K562 (cell line): Measurements from ENCODE around the gene PI4K2A. TPM values are rescaled to one million over a fixed set of nuclear protein-coding genes. Genes with fewer than 3 reads are reported as not detected.

ENCODE experiments used
- ATAC-seq: fragments of 200-7000 bp; cut with Tn5 transposase; 3 replicates; pipeline ENCODE4 v1.9.1; 2020; ENCODE audit warnings: moderate library complexity
- BruUV-seq: library from RNA; stranded (reverse); fragments of 400-500 nt; replicated peaks from 2 replicates; lab custom pipeline; 2021; lab: Mats Ljungman, UMichigan
- CTCF ChIA-PET: fragments of 300-600 bp; formaldehyde crosslinking; extraction: SDS; loops from one replicate; lab custom pipeline; 2021; ENCODE audit warnings: low intra/inter-chr PET ratio; lab: Yijun Ruan, JAX
- POLR2A ChIA-PET: fragments of 300-600, 350-650 bp; sonication (Branson Sonifier 250); formaldehyde crosslinking; extraction: SDS; loops from one replicate; lab custom pipeline; 2021; ENCODE audit warnings: antibody characterized with exemption, inconsistent platforms; lab: Yijun Ruan, JAX
- DNase-seq, 4 experiments: peaks; one replicate each; pipeline versions ENCODE4 v3.0.0 to v3.0.0-alpha.2; 2011 to 2018; ENCODE audit warnings: low spot score in 3 of 4, mixed read lengths in 3 of 4; ENCODE audit errors: extremely low read depth in 1 of 4
- FAIRE-seq: peaks from 2 replicates; lab custom pipeline; 2011; peaks lifted over from hg19 to GRCh38; lab: Jason Lieb, UNC
- H2AFZ ChIP-seq: 2 replicates; pipeline ENCODE4 v1.6.0; 2011; ENCODE audit warnings: low read depth, low read length, control low read depth, inconsistent platforms
- H3K27ac ChIP-seq: fragments of 200-600 bp; 3 replicates; pipeline ENCODE4 v1.8.0; 2011; ENCODE audit warnings: low read depth, mild to moderate bottlenecking, control low read depth, inconsistent platforms, low read length, moderate library complexity, mixed read lengths; ENCODE audit errors: extremely low read depth
- H3K27me3 ChIP-seq, 2 experiments: fragments of 300-600 bp in 1 of 2; 2 replicates in 1 of 2; 3 replicates in 1 of 2; pipeline versions ENCODE4 v1.6.0 to v1.8.0; 2011; ENCODE audit warnings: inconsistent platforms in 2 of 2, low read length in 2 of 2, mild to moderate bottlenecking in 1 of 2, mixed read lengths in 1 of 2, moderate library complexity in 1 of 2; ENCODE audit not compliant: control insufficient read depth in 2 of 2, insufficient read depth in 2 of 2
- H3K36me3 ChIP-seq: fragments of 300-600 bp; 3 replicates; pipeline ENCODE4 v1.8.0; 2011; ENCODE audit warnings: mild to moderate bottlenecking, low read length, inconsistent platforms; ENCODE audit not compliant: control insufficient read depth, insufficient read depth
- H3K4me1 ChIP-seq, 2 experiments: fragments of 200-600 bp in 1 of 2; replicated peaks in 1 of 2; 2 replicates in 1 of 2; 3 replicates in 1 of 2; pipeline versions ENCODE4 v1.5.1 to v1.8.0; 2011; ENCODE audit warnings: inconsistent platforms in 2 of 2, low read length in 2 of 2, mild to moderate bottlenecking in 1 of 2, mixed read lengths in 1 of 2, moderate library complexity in 1 of 2; ENCODE audit not compliant: control insufficient read depth in 2 of 2, insufficient read depth in 2 of 2
- H3K4me2 ChIP-seq: 2 replicates; pipeline ENCODE4 v1.6.1; 2011; ENCODE audit warnings: low read length, control low read depth, inconsistent platforms, mixed read lengths; ENCODE audit not compliant: insufficient read depth
- H3K4me3 ChIP-seq: fragments of 200-600 bp; sonication (generic), shearing (Covaris generic); 2 replicates; pipeline ENCODE4 v1.5.1; 2016; ENCODE audit warnings: control low read depth, inconsistent platforms
- H3K79me2 ChIP-seq: fragments of 200-600 bp; 3 replicates; pipeline ENCODE4 v1.8.0; 2011; ENCODE audit warnings: low read length, inconsistent platforms; ENCODE audit not compliant: control insufficient read depth, insufficient read depth
- H3K9ac ChIP-seq, 2 experiments: 2 replicates each; pipeline versions ENCODE4 v1.6.0 to v1.6.1; 2011; ENCODE audit warnings: low read depth in 2 of 2, low read length in 2 of 2, control low read depth in 1 of 2, inconsistent platforms in 1 of 2, mild to moderate bottlenecking in 1 of 2, mixed read lengths in 1 of 2; ENCODE audit not compliant: insufficient read depth in 1 of 2
- H3K9me1 ChIP-seq: one replicate; pipeline ENCODE4 v1.6.0; 2011; ENCODE audit warnings: inconsistent platforms, mild to moderate bottlenecking, low read length, moderate library complexity; ENCODE audit not compliant: control insufficient read depth, insufficient read depth
- H3K9me3 ChIP-seq: replicated peaks from 2 replicates; pipeline ENCODE4 v1.5.1; 2011; ENCODE audit warnings: low read depth, low read length, inconsistent platforms; ENCODE audit not compliant: control insufficient read depth, insufficient read depth
- H4K20me1 ChIP-seq: replicated peaks from 2 replicates; pipeline ENCODE4 v1.6.1; 2011; ENCODE audit warnings: low read length, inconsistent platforms, mixed read lengths; ENCODE audit not compliant: control insufficient read depth, insufficient read depth
- CBFA2T3 ChIP-seq: fragments of 450-650 bp; IDR thresholded peaks from 2 replicates; pipeline ENCODE4 v1.6.1; 2017
- NFIC ChIP-seq: fragments of 450-650 bp; IDR thresholded peaks from 2 replicates; pipeline ENCODE4 v1.6.1; 2017; ENCODE audit warnings: mild to moderate bottlenecking, inconsistent platforms
- RBM34 ChIP-seq: fragments of 200-400 bp; formaldehyde crosslinking; IDR thresholded peaks from 2 replicates; pipeline ENCODE4 v1.6.1; 2018; ENCODE audit warnings: low read length, borderline replicate concordance; ENCODE audit not compliant: insufficient read depth
- TEAD1 ChIP-seq, 2 experiments: fragments of 450-650 bp in 1 of 2; sonication (generic) in 1 of 2; formaldehyde crosslinking; IDR thresholded peaks; 2 replicates each; pipeline versions ENCODE4 v1.4.0 to v1.8.0; 2020 to 2022; ENCODE audit warnings: mild to moderate bottlenecking in 2 of 2, missing genetic modification reagents in 1 of 2
- ZBTB7A ChIP-seq: IDR thresholded peaks from 2 replicates; pipeline ENCODE4 v1.6.1; 2011; ENCODE audit warnings: low read depth, mild to moderate bottlenecking, low read length, moderate library complexity, borderline replicate concordance; ENCODE audit not compliant: control insufficient read depth
- ZFX ChIP-seq: sonication (generic); formaldehyde crosslinking; IDR thresholded peaks from 2 replicates; pipeline ENCODE4 v1.8.0; 2022; ENCODE audit warnings: mild to moderate bottlenecking, missing genetic modification reagents, moderate library complexity
- WGBS: fragments of 100-300 bp; shearing (Covaris generic); methylation state at CpG from one replicate; pipeline ENCODE4 v1.1.6; 2016; ENCODE audit warnings: low coverage, mixed read lengths; ENCODE audit not compliant: insufficient coverage; ENCODE audit errors: missing lambda C conversion rate; 5-methylcytosine and 5-hydroxymethylcytosine counted together
- in situ Hi-C: fragments of 300-500 bp; cut with MboI; formaldehyde crosslinking; loops from 4 replicates; pipeline ENCODE4 v1.15.0; 2018; ENCODE audit warnings: inconsistent platforms, mixed read lengths
- intact Hi-C: fragments of 100-400 bp; cut with micrococcal nuclease; formaldehyde crosslinking; loops from 2 replicates; pipeline ENCODE4 v1.14.2; 2022
- polyA plus RNA-seq, 8 experiments: library from polyadenylated mRNA; depleted of rRNA in 4 of 8; stranded (reverse) in 5 of 8; unstranded in 3 of 8; fragments of >200 nt; fragmentation: Nextera tagmentation in 2 of 8; fragmentation: Illumina TruSeq in 1 of 8; extraction: Ambion mirVana in 2 of 8; extraction: Trizol in 1 of 8; gene quantifications; 2 replicates each; pipeline versions ENCODE4 v1.2.1 to v1.2.3, GENCODE V29; 2011 to 2014; ENCODE audit warnings: inconsistent platforms in 1 of 8, missing spikeins in 1 of 8
- total RNA-seq, 7 experiments: library from RNA; depleted of rRNA in 6 of 7; stranded (reverse); fragments of >200 nt in 6 of 7; fragmentation: Illumina TruSeq in 2 of 7; extraction: Trizol in 2 of 7; gene quantifications; 2 replicates each; pipeline versions ENCODE4 v1.2.1 to v1.2.3, GENCODE V29; 2011 to 2021; ENCODE audit warnings: low replicate concordance in 1 of 7
- TF ChIP-seq, protein P1 (sequence below), 2 experiments: IDR thresholded peaks; 2 replicates each; pipeline ENCODE4 v1.6.1; 2012; ENCODE audit warnings: improper control_type of control experiment in 2 of 2, low read depth in 2 of 2, low read length in 2 of 2, borderline replicate concordance in 1 of 2
- TF ChIP-seq, protein P2 (sequence below), 3 experiments: IDR thresholded peaks in 2 of 3; conservative IDR thresholded peaks in 1 of 3; 2 replicates each; pipeline ENCODE4 v1.5.1; 2011 to 2012; ENCODE audit warnings: low read length in 3 of 3, mild to moderate bottlenecking in 3 of 3, control low read depth in 2 of 3, improper control_type of control experiment in 1 of 3, inconsistent platforms in 1 of 3, low read depth in 1 of 3, mixed read lengths in 1 of 3, moderate library complexity in 1 of 3; ENCODE audit not compliant: insufficient read depth in 2 of 3

Gene PI4K2A
- total and polyA plus RNA-seq, 9 of the 15 experiments (the other 6 are each of a cell fraction or from before 2014, with no cell fraction given), result 4.4 to 28.4 (median 16.5) TPM

DNA sequence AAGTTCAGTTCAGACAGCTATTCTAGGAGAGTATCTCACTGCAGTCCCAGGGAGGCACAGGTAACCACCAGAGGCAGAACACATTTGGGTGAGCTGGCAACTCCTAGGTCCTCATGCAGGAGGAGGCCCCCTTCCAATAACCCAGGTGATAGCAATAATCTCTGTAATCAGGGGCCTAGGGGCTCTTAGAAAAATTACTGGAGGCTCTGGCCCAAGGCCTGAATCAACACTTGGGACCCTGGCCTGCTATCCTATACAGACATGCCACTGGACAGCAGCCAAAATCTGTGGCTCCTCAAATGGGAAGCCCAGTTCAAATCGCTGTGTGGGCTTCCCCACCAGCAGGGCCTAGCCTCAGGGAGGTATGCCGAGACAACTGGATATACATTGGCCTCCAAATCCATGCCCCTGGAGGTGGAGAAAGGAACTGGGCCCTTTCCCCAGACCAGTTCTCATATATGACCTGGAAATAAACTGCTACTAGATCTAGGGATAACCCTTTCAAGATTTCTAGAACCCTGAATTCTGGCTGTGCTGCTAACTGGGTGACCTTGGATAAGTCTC is 45.0 kb downstream of the PI4K2A start:
- H4K20me1 ChIP-seq, result no peaks in the 10 kb centered on the region; the same call in 1 of the 2 replicates
- DNase-seq (peak; percentile 33 to 62 (median 38)), ATAC-seq (peak; percentile 28)
- peak overlapping the region; percentile 2; the same call in 1 of the 3 replicates for H3K27ac ChIP-seq
- CTCF ChIA-PET, result no interaction called here
- H3K9me3 ChIP-seq, result no peaks in the 10 kb centered on the region
- TF ChIP-seq ZFX (CRISPR knock-in tag), result 0 out of 2 replicates have a peak, but pooled peaks have one; percentile 28
- TF ChIP-seq NFIC, result peak; percentile 76
- TF ChIP-seq, protein P1, sequence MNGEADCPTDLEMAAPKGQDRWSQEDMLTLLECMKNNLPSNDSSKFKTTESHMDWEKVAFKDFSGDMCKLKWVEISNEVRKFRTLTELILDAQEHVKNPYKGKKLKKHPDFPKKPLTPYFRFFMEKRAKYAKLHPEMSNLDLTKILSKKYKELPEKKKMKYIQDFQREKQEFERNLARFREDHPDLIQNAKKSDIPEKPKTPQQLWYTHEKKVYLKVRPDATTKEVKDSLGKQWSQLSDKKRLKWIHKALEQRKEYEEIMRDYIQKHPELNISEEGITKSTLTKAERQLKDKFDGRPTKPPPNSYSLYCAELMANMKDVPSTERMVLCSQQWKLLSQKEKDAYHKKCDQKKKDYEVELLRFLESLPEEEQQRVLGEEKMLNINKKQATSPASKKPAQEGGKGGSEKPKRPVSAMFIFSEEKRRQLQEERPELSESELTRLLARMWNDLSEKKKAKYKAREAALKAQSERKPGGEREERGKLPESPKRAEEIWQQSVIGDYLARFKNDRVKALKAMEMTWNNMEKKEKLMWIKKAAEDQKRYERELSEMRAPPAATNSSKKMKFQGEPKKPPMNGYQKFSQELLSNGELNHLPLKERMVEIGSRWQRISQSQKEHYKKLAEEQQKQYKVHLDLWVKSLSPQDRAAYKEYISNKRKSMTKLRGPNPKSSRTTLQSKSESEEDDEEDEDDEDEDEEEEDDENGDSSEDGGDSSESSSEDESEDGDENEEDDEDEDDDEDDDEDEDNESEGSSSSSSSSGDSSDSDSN (IDR thresholded peaks at IDR 0.05; ENCODE audit: borderline replicate concordance in 1 of 2, low read depth in 2 of 2, low read length in 2 of 2), result peak in 1 of 2 experiments; percentile 29; a peak in 1 of 4 replicates
- TF ChIP-seq TEAD1 (CRISPR knock-in tag; IDR thresholded peaks at IDR 0.05), result 0 out of 4 replicates have a peak, but pooled peaks of 1 of the 2 experiments have one; percentile 23
- TF ChIP-seq RBM34, result no peak
- no peak for TF ChIP-seq CBFA2T3
- 0 out of 2 replicates have a peak, but pooled peaks have one; percentile 28 for TF ChIP-seq ZBTB7A
- TF ChIP-seq, protein P2, sequence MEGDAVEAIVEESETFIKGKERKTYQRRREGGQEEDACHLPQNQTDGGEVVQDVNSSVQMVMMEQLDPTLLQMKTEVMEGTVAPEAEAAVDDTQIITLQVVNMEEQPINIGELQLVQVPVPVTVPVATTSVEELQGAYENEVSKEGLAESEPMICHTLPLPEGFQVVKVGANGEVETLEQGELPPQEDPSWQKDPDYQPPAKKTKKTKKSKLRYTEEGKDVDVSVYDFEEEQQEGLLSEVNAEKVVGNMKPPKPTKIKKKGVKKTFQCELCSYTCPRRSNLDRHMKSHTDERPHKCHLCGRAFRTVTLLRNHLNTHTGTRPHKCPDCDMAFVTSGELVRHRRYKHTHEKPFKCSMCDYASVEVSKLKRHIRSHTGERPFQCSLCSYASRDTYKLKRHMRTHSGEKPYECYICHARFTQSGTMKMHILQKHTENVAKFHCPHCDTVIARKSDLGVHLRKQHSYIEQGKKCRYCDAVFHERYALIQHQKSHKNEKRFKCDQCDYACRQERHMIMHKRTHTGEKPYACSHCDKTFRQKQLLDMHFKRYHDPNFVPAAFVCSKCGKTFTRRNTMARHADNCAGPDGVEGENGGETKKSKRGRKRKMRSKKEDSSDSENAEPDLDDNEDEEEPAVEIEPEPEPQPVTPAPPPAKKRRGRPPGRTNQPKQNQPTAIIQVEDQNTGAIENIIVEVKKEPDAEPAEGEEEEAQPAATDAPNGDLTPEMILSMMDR (IDR thresholded peaks at IDR 0.05 in 2 of 3, conservative IDR thresholded peaks at IDR 0.05 in 1 of 3; ENCODE audit: insufficient read depth in 2 of 3, low read depth in 1 of 3, low read length in 3 of 3), result peak; percentile 32 to 43 (median 36); a peak in 3 of 6 replicates
- TF ChIP-seq, all 486 proteins: peak for 6
- intact Hi-C loops, result loop anchor here (10.0 kb wide), 1 partner anchor 111 kb away; the partner anchor contains the start of gene ANKRD2
- Histone ChIP-seq H3K79me2 (peaks cover 32% of the 10 kb centered on the region), H3K27me3 (no peaks in the 10 kb centered on the region), H3K4me1 (peaks cover 41 to 52% of the 10 kb centered on the region in 2 experiments; a peak in 4 of 5 replicates), H3K9me1 (no peaks in the 10 kb centered on the region), H3K4me3 (peak overlapping the region; percentile 56), H3K9ac (peak overlapping the region in 1 of 2 experiments; percentile 87; a peak in 1 of 4 replicates), H3K4me2 (peak overlapping the region; percentile 89), H2AFZ (no peak overlapping the region), H3K36me3 (no peaks in the 10 kb centered on the region)
- POLR2A ChIA-PET, result interaction anchor here (0.6 to 2.5 kb wide), 2 partner anchors 10 to 23 kb away, joined by 3 to 9 read pairs; no protein-coding TSS in a partner anchor
- no peak for FAIRE-seq
- BruUV-seq, result no TSS peak
- 0% methylated on average over 2 of the region's 2 CpGs for WGBS
- in situ Hi-C loops, result no loop called here
